Pulmonary artery endothelial cell (primary cell): Measurements from ENCODE around the gene TMEM35B. TPM values are rescaled to one million over a fixed set of nuclear protein-coding genes. Genes with fewer than 3 reads are reported as not detected.
"Not testable (repeated sequence)": the region's sequence is repeated elsewhere in the genome, so short reads cannot be mapped to it uniquely, and the experiment has no call there.

ENCODE experiments used
- DNase-seq: peaks from one replicate; pipeline ENCODE4 v3.0.0-alpha.2; 2011; ENCODE audit warnings: low read depth, low spot score
- total RNA-seq: library from RNA; depleted of rRNA; stranded (reverse); fragments of >200 nt; gene quantifications from 2 replicates; pipeline ENCODE4 v1.2.3, GENCODE V29; 2014

The TMEM35B gene
- total RNA-seq, 1 donor from 2014 or later, result 27.2 TPM

- DNase-seq, result no peak
Observed at GRCh38 chr1:34976384-34977209, 8.6 kb downstream of the TMEM35B start.

- DNase-seq, result no peak
Observed at GRCh38 chr1:34975771-34976170, 9.4 kb downstream of the TMEM35B start.

GRCh38 chr1:34975338-34975737 lies 9.8 kb downstream of the TMEM35B start:
- DNase-seq, result no peak

- DNase-seq, result no peak
Observed at GRCh38 chr1:34974626-34975025, 10.5 kb downstream of the TMEM35B start.

- no peak for DNase-seq
Observed at GRCh38 chr1:34973326-34973725, 11.8 kb downstream of the TMEM35B start.

- DNase-seq, result no peak
Observed at GRCh38 chr1:34970829-34971228, 14.3 kb downstream of the TMEM35B start.

GRCh38 chr1:34970220-34970735 lies 14.9 kb downstream of the TMEM35B start:
- DNase-seq, result no peak

GRCh38 chr1:34968297-34968696 lies 16.9 kb downstream of the TMEM35B start:
- not testable (repeated sequence) for DNase-seq

- DNase-seq, result not testable (repeated sequence)
Observed at GRCh38 chr1:34967672-34968071, 17.5 kb downstream of the TMEM35B start.

GRCh38 chr1:34965597-34965996 lies 19.6 kb downstream of the TMEM35B start:
- no peak for DNase-seq

- DNase-seq, result no peak
Observed at GRCh38 chr1:34950428-34950827, 34.7 kb downstream of the TMEM35B start.

GRCh38 chr1:34948739-34949138 lies 36.4 kb downstream of the TMEM35B start:
- not testable (repeated sequence) for DNase-seq

GRCh38 chr1:34947641-34948314 lies 37.4 kb downstream of the TMEM35B start:
- DNase-seq, result not testable (repeated sequence)

- DNase-seq, result no peak
Observed at GRCh38 chr1:34946211-34946610, 38.9 kb downstream of the TMEM35B start.

- DNase-seq, result not testable (repeated sequence)
Observed at GRCh38 chr1:34941798-34942197, 43.3 kb downstream of the TMEM35B start.

Other genes with a start within 250 kb of the TMEM35B start
- gene GJB5, start 230.3 kb downstream of the TMEM35B start, total RNA-seq, result not detected in 2 replicates
- not detected in 2 replicates for gene GJB4, start 225.6 kb downstream of the TMEM35B start, total RNA-seq
- gene GJB3, start 204.1 kb downstream of the TMEM35B start, total RNA-seq, result 0.07 TPM in 1 of 2 replicates, not detected in the other
- 17.6 and 29.6 TPM in 2 replicates for gene GJA4, start 192.3 kb downstream of the TMEM35B start, total RNA-seq
- 51.8 and 63.6 TPM in 2 replicates for gene SMIM12, start 125.6 kb downstream of the TMEM35B start, total RNA-seq
- 0.33 TPM in 1 of 2 replicates, not detected in the other for gene DLGAP3, start 55.7 kb downstream of the TMEM35B start, total RNA-seq
- 10.5 and 11.1 TPM in 2 replicates for gene ZMYM6, start 46.6 kb upstream of the TMEM35B start, total RNA-seq
- 21.3 and 34.7 TPM in 2 replicates for gene ZMYM1, start 94.0 kb upstream of the TMEM35B start, total RNA-seq
- gene SFPQ, start 207.8 kb upstream of the TMEM35B start, total RNA-seq, result 298 and 333 TPM in 2 replicates